Loucy (cell line): Measurements from ENCODE around the gene MPRIP.

Source experiments
- H2AFZ ChIP-seq: fragments of 200-600 bp; sonication (generic); 2 replicates; pipeline ENCODE4 v1.6.0; 2016; ENCODE audit warnings: antibody characterized with exemption, mild to moderate bottlenecking, low read length, moderate library complexity
- H3F3A ChIP-seq: fragments of 200-600 bp; 2 replicates; pipeline ENCODE4 v1.6.0; 2016; ENCODE audit warnings: antibody characterized with exemption, low read depth, mild to moderate bottlenecking
- H3K27me3 ChIP-seq: fragments of 200-600 bp; sonication (generic); 2 replicates; pipeline ENCODE4 v1.6.1; 2014; ENCODE audit warnings: low read length, mild to moderate bottlenecking; ENCODE audit not compliant: insufficient read depth, poor library complexity, severe bottlenecking
- H3K36me3 ChIP-seq: fragments of 200-600 bp; sonication (generic); 2 replicates; pipeline ENCODE4 v1.6.1; 2016; ENCODE audit warnings: low read length; ENCODE audit not compliant: insufficient read depth
- H3K4me1 ChIP-seq: fragments of 200-600 bp; sonication (generic); 2 replicates; pipeline ENCODE4 v1.5.1; 2014; ENCODE audit warnings: low read length, mild to moderate bottlenecking; ENCODE audit not compliant: insufficient read depth, poor library complexity, severe bottlenecking
- H3K4me2 ChIP-seq: fragments of 200-600 bp; sonication (generic); 2 replicates; pipeline ENCODE4 v1.6.0; 2014; ENCODE audit warnings: antibody characterized with exemption, low read length, low read depth, mild to moderate bottlenecking; ENCODE audit not compliant: poor library complexity, severe bottlenecking
- H3K4me3 ChIP-seq: fragments of 200-600 bp; sonication (generic); 2 replicates; pipeline ENCODE4 v1.5.1; 2014; ENCODE audit warnings: low read length, mild to moderate bottlenecking, mixed read lengths; ENCODE audit not compliant: poor library complexity, severe bottlenecking
- H3K79me2 ChIP-seq: fragments of 200-600 bp; sonication (generic); 2 replicates; pipeline ENCODE4 v1.6.1; 2014; ENCODE audit warnings: low read length; ENCODE audit not compliant: insufficient read depth
- H3K9ac ChIP-seq: fragments of 200-600 bp; sonication (generic); 2 replicates; pipeline ENCODE4 v1.6.0; 2014; ENCODE audit warnings: mild to moderate bottlenecking, low read depth, low read length, moderate library complexity; ENCODE audit not compliant: poor library complexity, severe bottlenecking
- H3K9me2 ChIP-seq: fragments of 200-600 bp; sonication (generic); replicated peaks from 2 replicates; pipeline ENCODE4 v1.6.1; 2016; ENCODE audit warnings: low read depth, low read length, mixed read lengths
- H3K9me3 ChIP-seq: fragments of 200-600 bp; sonication (generic); 2 replicates; pipeline ENCODE4 v1.6.1; 2014; ENCODE audit warnings: mild to moderate bottlenecking, antibody characterized with exemption, low read length, low read depth; ENCODE audit not compliant: insufficient read depth
- H4K20me1 ChIP-seq: fragments of 200-600 bp; sonication (generic); 2 replicates; pipeline ENCODE4 v1.6.0; 2014; ENCODE audit warnings: antibody characterized with exemption, low read length, mild to moderate bottlenecking; ENCODE audit not compliant: insufficient read depth, poor library complexity, severe bottlenecking
- CTCF ChIP-seq: fragments of 200-600 bp; sonication (generic); conservative IDR thresholded peaks from 2 replicates; pipeline ENCODE4 v1.5.1; 2014; ENCODE audit warnings: mild to moderate bottlenecking, antibody characterized with exemption, low read length
- EZH2phosphoT487 ChIP-seq: fragments of 200-600 bp; IDR thresholded peaks from 2 replicates; pipeline ENCODE4 v1.6.1; 2018; ENCODE audit warnings: antibody characterized with exemption, mild to moderate bottlenecking, moderate library complexity, borderline replicate concordance

MPRIP gene

GRCh38 chr17:17111401-17112393 lies 69.4 kb downstream of the MPRIP start:
- no peak overlapping the region for H3K4me3 ChIP-seq
- peaks cover 3% of the 10 kb centered on the region; the same call in 1 of the 2 replicates for H3K36me3 ChIP-seq
- H3K27me3 ChIP-seq = no peaks in the 10 kb centered on the region
- H2AFZ ChIP-seq = no peak overlapping the region
- H3K4me1 ChIP-seq = peaks cover 18% of the 10 kb centered on the region
- no peaks in the 10 kb centered on the region for H3K9me3 ChIP-seq
- H3F3A ChIP-seq = no peaks in the 10 kb centered on the region
- no peak overlapping the region for H3K4me2 ChIP-seq
- H3K9me2 ChIP-seq = no peaks in the 10 kb centered on the region
- H3K79me2 ChIP-seq = peaks cover 84% of the 10 kb centered on the region
- TF ChIP-seq CTCF (no peak), EZH2phosphoT487 (no peak)
- peaks cover 13% of the 10 kb centered on the region for H4K20me1 ChIP-seq
- H3K9ac ChIP-seq = no peak overlapping the region

- Histone ChIP-seq H3K36me3 (no peaks in the 10 kb centered on the region; the same call in 1 of the 2 replicates), H2AFZ (no peak overlapping the region), H3K79me2 (peaks cover 89% of the 10 kb centered on the region), H3K9ac (no peak overlapping the region), H3K4me3 (no peak overlapping the region), H3K27me3 (no peaks in the 10 kb centered on the region), H4K20me1 (peaks cover 16% of the 10 kb centered on the region), H3K4me1 (peaks cover 20% of the 10 kb centered on the region), H3K4me2 (no peak overlapping the region), H3F3A (no peaks in the 10 kb centered on the region), H3K9me2 (no peaks in the 10 kb centered on the region), H3K9me3 (no peaks in the 10 kb centered on the region)
- TF ChIP-seq CTCF (no peak), EZH2phosphoT487 (no peak)
Observed at GRCh38 chr17:17112628-17113200, 70.5 kb downstream of the MPRIP start.

GRCh38 chr17:17114592-17115225 lies 72.5 kb downstream of the MPRIP start:
- no peaks in the 10 kb centered on the region for H3K27me3 ChIP-seq
- H3K79me2 ChIP-seq = peaks cover 89% of the 10 kb centered on the region
- peak overlapping the region; percentile 49 for H3K4me2 ChIP-seq
- H3K9me2 ChIP-seq = no peaks in the 10 kb centered on the region
- no peaks in the 10 kb centered on the region; the same call in 1 of the 2 replicates for H3K36me3 ChIP-seq
- no peak overlapping the region for H2AFZ ChIP-seq
- H3F3A ChIP-seq = no peaks in the 10 kb centered on the region
- H3K4me3 ChIP-seq = no peak overlapping the region
- peak overlapping the region; percentile 38 for H3K9ac ChIP-seq
- H4K20me1 ChIP-seq = peaks cover 30% of the 10 kb centered on the region
- TF ChIP-seq CTCF = no peak
- TF ChIP-seq EZH2phosphoT487 = no peak
- H3K4me1 ChIP-seq = peaks cover 36% of the 10 kb centered on the region
- H3K9me3 ChIP-seq = no peaks in the 10 kb centered on the region
